Fibroblast of lung (primary cell): Measurements from ENCODE around the gene LRRC71. TPM values are rescaled to one million over a fixed set of nuclear protein-coding genes. Genes with fewer than 3 reads are reported as not detected.
A peak's percentile ranks its signal among the peaks of the same experiment; 100 is the strongest.

Experiments
- DNase-seq, 2 donors: peaks; one replicate each; pipeline versions ENCODE4 v3.0.0 to v3.0.0-alpha.2; 2010; ENCODE audit warnings: low read depth in 2 of 2
- H2AFZ ChIP-seq: 2 replicates; pipeline ENCODE4 v1.5.1; 2012; ENCODE audit warnings: low read length, control low read depth, inconsistent platforms
- H3K27ac ChIP-seq: 2 replicates; pipeline ENCODE4 v1.5.1; 2011; ENCODE audit warnings: low read length, control low read depth; ENCODE audit not compliant: insufficient read depth
- H3K27me3 ChIP-seq: 2 replicates; pipeline ENCODE4 v1.5.1; 2011; ENCODE audit warnings: mild to moderate bottlenecking, low read length; ENCODE audit not compliant: control insufficient read depth, insufficient read depth
- H3K36me3 ChIP-seq: 2 replicates; pipeline ENCODE4 v1.5.1; 2011; ENCODE audit warnings: low read length; ENCODE audit not compliant: control insufficient read depth, insufficient read depth
- H3K4me1 ChIP-seq: 2 replicates; pipeline ENCODE4 v1.5.1; 2011; ENCODE audit warnings: low read length; ENCODE audit not compliant: control insufficient read depth, insufficient read depth; ENCODE audit errors: extremely low read depth
- H3K4me2 ChIP-seq: 2 replicates; pipeline ENCODE4 v1.5.1; 2011; ENCODE audit warnings: low read length, control low read depth; ENCODE audit not compliant: insufficient read depth; ENCODE audit errors: extremely low read depth
- H3K4me3 ChIP-seq, 4 experiments: fragments of 200-600 bp in 1 of 4; sonication (generic) in 1 of 4; replicated peaks in 1 of 4; 2 replicates each; pipeline ENCODE4 v1.5.1; 2011 to 2016; ENCODE audit warnings: low read length in 4 of 4, low read depth in 3 of 4, mild to moderate bottlenecking in 3 of 4, control low read depth in 2 of 4, inconsistent platforms in 1 of 4, mixed read lengths in 1 of 4; ENCODE audit not compliant: insufficient read depth in 1 of 4; ENCODE audit errors: control extremely low read depth in 1 of 4
- H3K79me2 ChIP-seq: 2 replicates; pipeline ENCODE4 v1.5.1; 2012; ENCODE audit warnings: mild to moderate bottlenecking, low read length, inconsistent platforms; ENCODE audit not compliant: control insufficient read depth, insufficient read depth
- H3K9ac ChIP-seq: 2 replicates; pipeline ENCODE4 v1.5.1; 2011; ENCODE audit warnings: mild to moderate bottlenecking, low read length, control low read depth; ENCODE audit not compliant: insufficient read depth
- H3K9me3 ChIP-seq: 2 replicates; pipeline ENCODE4 v1.5.1; 2012; ENCODE audit warnings: low read depth, low read length; ENCODE audit not compliant: control insufficient read depth, insufficient read depth
- H4K20me1 ChIP-seq: 2 replicates; pipeline ENCODE4 v1.5.1; 2011; ENCODE audit warnings: low read length; ENCODE audit not compliant: control insufficient read depth, insufficient read depth; ENCODE audit errors: extremely low read depth
- EZH2 ChIP-seq: IDR thresholded peaks from 2 replicates; pipeline ENCODE4 v1.5.1; 2012; ENCODE audit warnings: low read length, control low read depth, mild to moderate bottlenecking; ENCODE audit errors: missing control alignments
- polyA plus RNA-seq, 2 donors: library from polyadenylated mRNA; depleted of rRNA in 1 of 2; stranded (reverse) in 1 of 2; unstranded in 1 of 2; fragments of >200 nt; gene quantifications; 2 replicates each; pipeline ENCODE4 v1.2.1, GENCODE V29; 2011 to 2012; ENCODE audit warnings: missing spikeins in 1 of 2
- total RNA-seq: library from RNA; depleted of rRNA; stranded (reverse); fragments of >200 nt; gene quantifications from 2 replicates; pipeline ENCODE4 v1.2.1, GENCODE V29; 2014
- TF ChIP-seq, protein P1 (sequence below), 2 donors: IDR thresholded peaks in 1 of 2; conservative IDR thresholded peaks in 1 of 2; 1 replicate in 1 of 2; 2 replicates in 1 of 2; pipeline ENCODE4 v1.5.1; 2011 to 2012; ENCODE audit warnings: low read length in 2 of 2, control low read depth in 1 of 2, inconsistent platforms in 1 of 2, low read depth in 1 of 2, mild to moderate bottlenecking in 1 of 2

The LRRC71 gene
- total and polyA plus RNA-seq, 2 donors (not counting 1 experiment from before 2014, with no cell fraction given), result 1.8 TPM; not detected in 1

GRCh38 chr1:156969496-156969895, 49.1 kb downstream of the LRRC71 start:
- H3K36me3 ChIP-seq, result peaks cover 1% of the 10 kb centered on the region
- H3K4me3 ChIP-seq, result no peak overlapping the region
- no peak overlapping the region for H3K9ac ChIP-seq
- no peak overlapping the region for H2AFZ ChIP-seq
- H3K27ac ChIP-seq, result no peak overlapping the region
- no peaks in the 10 kb centered on the region for H3K4me1 ChIP-seq
- no peak for DNase-seq
- no peaks in the 10 kb centered on the region for H4K20me1 ChIP-seq
- H3K4me2 ChIP-seq, result no peak overlapping the region
- H3K27me3 ChIP-seq, result no peaks in the 10 kb centered on the region
- TF ChIP-seq, protein P1, sequence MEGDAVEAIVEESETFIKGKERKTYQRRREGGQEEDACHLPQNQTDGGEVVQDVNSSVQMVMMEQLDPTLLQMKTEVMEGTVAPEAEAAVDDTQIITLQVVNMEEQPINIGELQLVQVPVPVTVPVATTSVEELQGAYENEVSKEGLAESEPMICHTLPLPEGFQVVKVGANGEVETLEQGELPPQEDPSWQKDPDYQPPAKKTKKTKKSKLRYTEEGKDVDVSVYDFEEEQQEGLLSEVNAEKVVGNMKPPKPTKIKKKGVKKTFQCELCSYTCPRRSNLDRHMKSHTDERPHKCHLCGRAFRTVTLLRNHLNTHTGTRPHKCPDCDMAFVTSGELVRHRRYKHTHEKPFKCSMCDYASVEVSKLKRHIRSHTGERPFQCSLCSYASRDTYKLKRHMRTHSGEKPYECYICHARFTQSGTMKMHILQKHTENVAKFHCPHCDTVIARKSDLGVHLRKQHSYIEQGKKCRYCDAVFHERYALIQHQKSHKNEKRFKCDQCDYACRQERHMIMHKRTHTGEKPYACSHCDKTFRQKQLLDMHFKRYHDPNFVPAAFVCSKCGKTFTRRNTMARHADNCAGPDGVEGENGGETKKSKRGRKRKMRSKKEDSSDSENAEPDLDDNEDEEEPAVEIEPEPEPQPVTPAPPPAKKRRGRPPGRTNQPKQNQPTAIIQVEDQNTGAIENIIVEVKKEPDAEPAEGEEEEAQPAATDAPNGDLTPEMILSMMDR (conservative IDR thresholded peaks at IDR 0.05 in 1 of 2, IDR thresholded peaks at IDR 0.05 in 1 of 2; ENCODE audit: low read depth in 1 of 2, low read length in 2 of 2), result no peak
- no peak for TF ChIP-seq EZH2
- H3K9me3 ChIP-seq, result no peaks in the 10 kb centered on the region
- no peaks in the 10 kb centered on the region for H3K79me2 ChIP-seq

DNA sequence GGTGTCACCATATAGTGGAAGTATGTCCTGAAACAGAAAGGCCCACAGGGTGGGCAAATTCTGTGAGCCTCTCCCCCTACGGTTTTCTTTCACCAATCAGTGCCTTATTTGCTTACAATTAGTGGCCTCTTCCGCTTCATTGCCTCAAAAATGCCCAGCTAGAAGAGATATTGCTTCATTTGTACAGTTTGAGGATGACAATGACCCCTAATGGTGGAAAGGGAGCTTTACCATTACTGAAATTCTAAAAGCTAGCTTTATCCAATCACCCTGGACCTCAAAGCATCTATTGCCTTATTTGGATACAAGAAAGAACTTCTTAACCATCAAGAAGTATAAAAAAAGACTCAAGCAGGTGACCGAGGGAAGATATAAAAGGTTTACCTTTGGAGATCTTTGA, 49.6 kb downstream of the LRRC71 start:
- Histone ChIP-seq H3K27ac (no peak overlapping the region), H3K27me3 (no peaks in the 10 kb centered on the region), H3K79me2 (no peaks in the 10 kb centered on the region), H4K20me1 (no peaks in the 10 kb centered on the region), H2AFZ (no peak overlapping the region), H3K4me2 (no peak overlapping the region), H3K9me3 (no peaks in the 10 kb centered on the region), H3K4me3 (no peak overlapping the region), H3K4me1 (no peaks in the 10 kb centered on the region), H3K9ac (no peak overlapping the region), H3K36me3 (peaks cover 3% of the 10 kb centered on the region)
- TF ChIP-seq, protein P1 (conservative IDR thresholded peaks at IDR 0.05 in 1 of 2, IDR thresholded peaks at IDR 0.05 in 1 of 2; ENCODE audit: low read depth in 1 of 2, low read length in 2 of 2), result peak; percentile 9 to 32
- TF ChIP-seq EZH2, result no peak
- DNase-seq, result peak in 1 of 2 donors; percentile 28

GRCh38 chr1:156973417-156973816, 53.0 kb downstream of the LRRC71 start:
- H3K4me2 ChIP-seq, result no peak overlapping the region
- no peak overlapping the region for H3K4me3 ChIP-seq
- H3K9ac ChIP-seq, result no peak overlapping the region
- no peaks in the 10 kb centered on the region for H3K4me1 ChIP-seq
- no peaks in the 10 kb centered on the region for H3K27me3 ChIP-seq
- H3K9me3 ChIP-seq, result no peaks in the 10 kb centered on the region
- no peaks in the 10 kb centered on the region for H3K79me2 ChIP-seq
- no peaks in the 10 kb centered on the region for H4K20me1 ChIP-seq
- no peak for DNase-seq
- no peak overlapping the region for H3K27ac ChIP-seq
- TF ChIP-seq, protein P1 (conservative IDR thresholded peaks at IDR 0.05 in 1 of 2, IDR thresholded peaks at IDR 0.05 in 1 of 2; ENCODE audit: low read depth in 1 of 2, low read length in 2 of 2), result no peak
- TF ChIP-seq EZH2, result no peak
- H2AFZ ChIP-seq, result no peak overlapping the region
- peaks cover 10% of the 10 kb centered on the region for H3K36me3 ChIP-seq
